ENCODE measurements around the gene SPECC1L.
A peak's percentile ranks its signal among the peaks of the same experiment; 100 is the strongest.
"Not testable (repeated sequence)": the region's sequence is repeated elsewhere in the genome, so short reads cannot be mapped to it uniquely, and the experiment has no call there.

Gene SPECC1L

DNA sequence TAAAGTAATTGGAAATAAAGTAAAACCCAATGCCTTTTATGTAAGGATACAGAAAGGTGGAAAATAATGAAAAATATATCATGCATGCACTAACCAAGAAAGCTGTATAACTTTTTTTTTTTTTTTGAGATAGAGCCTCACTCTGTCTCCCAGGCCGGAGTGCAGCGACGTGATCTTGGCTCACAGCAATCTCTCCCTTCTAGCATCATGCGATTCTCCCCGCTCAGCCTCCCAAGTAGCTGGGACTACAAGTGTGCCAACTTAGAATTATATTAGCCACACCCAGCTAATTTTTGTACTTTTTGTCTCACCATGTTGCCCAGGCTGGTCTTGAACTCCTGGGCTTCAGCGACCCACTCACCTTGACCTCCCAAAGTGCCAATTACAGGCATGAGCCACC, 30.2 kb upstream of the SPECC1L start:
- H3K4me3 ChIP-seq (ENCODE audit: low read length), result no peak overlapping the region
- no peak for DNase-seq (ENCODE audit: low read depth)
- TF ChIP-seq, protein P1, sequence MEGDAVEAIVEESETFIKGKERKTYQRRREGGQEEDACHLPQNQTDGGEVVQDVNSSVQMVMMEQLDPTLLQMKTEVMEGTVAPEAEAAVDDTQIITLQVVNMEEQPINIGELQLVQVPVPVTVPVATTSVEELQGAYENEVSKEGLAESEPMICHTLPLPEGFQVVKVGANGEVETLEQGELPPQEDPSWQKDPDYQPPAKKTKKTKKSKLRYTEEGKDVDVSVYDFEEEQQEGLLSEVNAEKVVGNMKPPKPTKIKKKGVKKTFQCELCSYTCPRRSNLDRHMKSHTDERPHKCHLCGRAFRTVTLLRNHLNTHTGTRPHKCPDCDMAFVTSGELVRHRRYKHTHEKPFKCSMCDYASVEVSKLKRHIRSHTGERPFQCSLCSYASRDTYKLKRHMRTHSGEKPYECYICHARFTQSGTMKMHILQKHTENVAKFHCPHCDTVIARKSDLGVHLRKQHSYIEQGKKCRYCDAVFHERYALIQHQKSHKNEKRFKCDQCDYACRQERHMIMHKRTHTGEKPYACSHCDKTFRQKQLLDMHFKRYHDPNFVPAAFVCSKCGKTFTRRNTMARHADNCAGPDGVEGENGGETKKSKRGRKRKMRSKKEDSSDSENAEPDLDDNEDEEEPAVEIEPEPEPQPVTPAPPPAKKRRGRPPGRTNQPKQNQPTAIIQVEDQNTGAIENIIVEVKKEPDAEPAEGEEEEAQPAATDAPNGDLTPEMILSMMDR (IDR thresholded peaks at IDR 0.05; ENCODE audit: insufficient read depth, low read depth, low read length, missing control alignments), result no peak

DNA sequence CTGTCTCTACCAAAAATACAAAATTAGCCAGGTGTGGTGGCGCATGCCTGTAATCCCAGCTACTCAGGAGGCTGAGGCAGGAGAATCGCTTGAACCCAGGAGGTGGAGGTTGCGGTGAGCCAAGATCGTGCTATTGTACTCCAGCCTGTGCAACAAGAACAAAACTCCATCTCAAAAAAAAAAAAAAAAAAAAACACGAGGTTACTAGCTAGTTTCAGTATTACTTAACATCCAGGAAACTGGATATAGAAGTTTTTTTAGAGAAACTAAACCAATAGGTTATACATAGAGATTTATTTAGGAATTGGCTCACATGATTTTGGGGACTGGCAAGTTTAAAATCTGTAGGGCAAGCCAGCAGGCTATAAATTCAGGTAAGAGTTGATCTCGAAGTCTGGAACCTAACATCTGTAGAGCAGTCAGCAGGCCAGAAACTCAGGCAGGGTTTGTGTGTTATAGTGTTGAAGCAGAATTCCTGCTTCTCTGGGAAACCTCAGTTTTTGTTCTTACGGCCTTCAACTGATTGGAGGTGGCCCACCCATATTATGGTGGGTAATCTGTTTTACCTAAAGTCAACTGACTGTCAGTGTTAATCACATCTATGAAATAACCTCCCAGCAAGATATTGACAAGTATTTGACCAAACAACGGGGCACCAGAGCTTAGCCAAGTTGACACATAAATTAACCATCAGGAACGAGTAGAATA, 29.5 kb upstream of the SPECC1L start:
- H3K4me3 ChIP-seq (ENCODE audit: low read length); DNase-seq (ENCODE audit: low read depth): not testable (repeated sequence)

DNA sequence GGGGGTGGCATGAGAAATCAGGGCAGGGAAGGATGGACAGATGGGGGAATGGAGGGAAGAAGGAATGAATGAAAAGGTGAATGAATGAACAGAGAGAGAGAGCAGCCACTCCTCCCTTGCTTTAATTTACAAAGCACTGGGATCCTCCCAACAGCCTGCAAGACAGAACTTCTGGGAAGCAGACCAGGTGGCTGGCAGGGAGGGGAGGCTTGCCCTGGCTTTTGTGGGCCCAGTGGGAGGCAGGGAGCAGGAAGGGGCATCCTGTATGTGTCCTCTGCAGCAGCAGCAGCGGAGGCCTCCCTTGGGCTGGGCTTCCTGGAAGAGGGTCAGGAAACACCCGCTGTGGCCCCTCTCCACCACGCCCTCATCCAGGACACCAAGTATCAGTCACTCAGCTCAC, 27.2 kb upstream of the SPECC1L start:
- not testable (repeated sequence) for H3K4me3 ChIP-seq (ENCODE audit: low read length); DNase-seq (ENCODE audit: low read depth)

DNA sequence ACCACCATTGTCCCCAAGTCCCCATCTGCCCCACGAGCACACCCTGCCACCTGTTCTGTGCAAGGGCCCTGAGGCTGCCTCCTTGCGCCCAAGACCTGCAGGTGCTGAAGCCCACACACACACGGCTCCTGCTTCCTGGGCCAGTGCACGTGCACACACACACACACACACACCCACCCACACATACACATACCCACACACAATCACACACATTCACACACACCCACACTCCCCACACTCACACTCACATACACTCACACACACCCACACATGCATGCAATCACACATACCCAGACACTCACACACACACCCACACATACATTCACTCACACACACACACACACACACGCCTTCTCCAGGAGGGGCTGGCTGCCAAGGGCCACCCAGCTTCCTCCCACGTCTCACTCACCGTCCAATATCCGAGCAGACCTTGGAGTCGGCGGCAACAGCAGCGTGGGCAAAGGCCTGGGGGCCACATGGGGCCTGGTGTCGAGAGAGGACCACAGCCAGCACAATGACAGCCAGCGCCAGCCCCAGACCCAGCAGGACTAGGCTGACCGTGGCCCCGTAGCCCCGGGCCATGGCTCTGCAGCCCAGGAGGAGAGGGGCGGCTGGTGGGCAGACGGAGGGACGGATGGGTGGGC, 26.4 kb upstream of the SPECC1L start:
- no peak overlapping the region for H3K4me3 ChIP-seq (ENCODE audit: low read length)
- TF ChIP-seq, protein P1 (IDR thresholded peaks at IDR 0.05; ENCODE audit: insufficient read depth, low read depth, low read length, missing control alignments), result no peak
- DNase-seq (ENCODE audit: low read depth), result no peak

DNA sequence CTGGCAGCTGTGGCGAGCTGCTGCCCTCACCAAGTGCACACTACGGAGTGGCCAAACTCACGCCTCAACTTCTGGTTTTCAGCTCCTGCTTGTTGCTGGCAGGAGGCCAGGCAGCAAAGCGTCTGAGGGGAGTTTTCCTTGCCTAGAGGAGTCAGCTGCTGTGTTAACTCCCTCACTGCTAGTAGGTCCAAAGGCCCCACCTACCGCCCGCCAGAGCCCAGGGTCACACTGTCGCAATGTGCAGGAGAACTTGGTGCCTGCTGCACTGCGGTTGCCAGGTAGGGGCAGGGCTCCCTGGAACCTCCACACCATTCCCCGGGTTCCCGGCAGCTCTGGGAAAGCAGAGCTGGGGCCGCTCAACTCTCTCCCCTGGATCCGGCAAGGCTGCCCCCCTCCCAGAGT, 25.6 kb upstream of the SPECC1L start, which contains the start of gene GGT5:
TSS of gene GGT5 (minus strand) at position 53 of the 402 bp plus-strand sequence. CDS start 357 bp downstream, outside the sequence.
- not testable (repeated sequence) for H3K4me3 ChIP-seq (ENCODE audit: low read length); DNase-seq (ENCODE audit: low read depth)

DNA sequence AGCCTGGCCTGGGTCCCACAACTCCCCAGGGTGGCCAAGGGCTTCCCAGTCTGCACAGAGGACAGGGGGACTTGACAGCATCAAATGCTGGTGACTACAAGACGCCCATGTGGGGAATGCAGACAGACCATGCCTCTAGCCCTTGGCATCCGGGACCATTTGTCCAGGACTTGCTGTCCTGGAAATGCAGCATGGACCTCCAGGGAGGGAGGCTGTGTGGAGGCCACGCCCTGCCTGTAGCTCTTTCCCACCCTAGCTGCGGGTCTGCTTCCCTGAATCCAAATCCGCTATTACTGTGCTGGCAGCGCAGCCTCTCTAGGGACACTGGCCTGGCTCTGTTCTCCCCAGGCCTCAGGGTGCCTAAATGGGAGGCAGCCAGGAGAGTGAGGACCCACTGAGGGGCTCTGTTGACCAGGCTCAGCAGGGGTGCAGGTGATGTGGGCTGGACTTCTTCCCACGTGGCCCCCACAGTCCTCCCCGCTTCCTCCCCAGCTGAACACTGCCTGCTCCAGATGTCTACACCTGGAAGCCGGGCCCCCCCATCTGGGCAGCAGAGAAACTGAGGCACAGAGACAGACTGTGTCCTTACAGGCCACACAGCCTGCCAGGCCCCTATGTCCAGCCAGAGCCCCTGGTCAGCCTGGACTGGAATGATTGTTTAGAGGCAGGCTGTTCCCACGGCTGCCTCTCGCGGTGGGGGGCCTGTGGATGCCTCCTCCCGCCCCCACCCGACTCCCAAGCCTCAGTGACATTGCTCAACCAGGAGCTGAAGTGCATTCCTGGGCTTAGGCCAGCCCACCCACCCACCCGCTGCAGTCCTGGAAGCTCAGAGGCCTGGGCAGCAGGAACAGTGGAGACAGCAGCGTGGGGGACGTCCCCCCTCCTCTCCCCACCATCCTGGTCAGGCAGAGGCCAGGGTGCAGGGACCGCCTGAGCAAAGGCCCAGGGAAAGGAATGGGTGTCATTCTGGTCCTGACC, 24.8 kb upstream of the SPECC1L start:
- DNase-seq (ENCODE audit: low read depth); H3K4me3 ChIP-seq (ENCODE audit: low read length): not testable (repeated sequence)

DNA sequence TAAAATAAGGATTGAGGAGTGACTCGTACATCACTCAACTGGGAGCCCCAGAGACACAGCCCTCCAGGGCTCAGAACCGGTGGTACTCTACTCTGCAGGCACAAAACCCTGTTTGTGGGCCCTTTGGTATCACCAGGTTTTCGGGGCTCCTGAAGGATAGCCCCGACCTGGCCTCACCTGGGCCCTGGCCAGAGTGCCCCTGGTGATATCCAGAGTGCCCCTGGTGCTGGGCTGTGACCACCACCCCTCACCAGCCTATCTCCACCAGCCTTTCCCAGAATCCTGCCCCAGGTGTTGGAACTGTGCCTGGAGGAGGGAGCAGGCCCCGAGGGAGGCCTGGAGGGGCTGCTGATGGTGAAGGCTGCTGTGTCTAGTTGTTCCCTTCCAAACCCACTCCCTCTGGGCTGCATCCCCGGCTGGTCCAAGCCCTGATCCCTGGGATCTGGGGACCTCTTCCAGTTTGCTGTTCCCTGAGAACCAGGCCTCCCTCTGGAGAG, 23.6 kb upstream of the SPECC1L start:
- no peak for DNase-seq (ENCODE audit: low read depth)
- H3K4me3 ChIP-seq (ENCODE audit: low read length), result no peak overlapping the region
- TF ChIP-seq, protein P1 (IDR thresholded peaks at IDR 0.05; ENCODE audit: insufficient read depth, low read depth, low read length, missing control alignments), result no peak

DNA sequence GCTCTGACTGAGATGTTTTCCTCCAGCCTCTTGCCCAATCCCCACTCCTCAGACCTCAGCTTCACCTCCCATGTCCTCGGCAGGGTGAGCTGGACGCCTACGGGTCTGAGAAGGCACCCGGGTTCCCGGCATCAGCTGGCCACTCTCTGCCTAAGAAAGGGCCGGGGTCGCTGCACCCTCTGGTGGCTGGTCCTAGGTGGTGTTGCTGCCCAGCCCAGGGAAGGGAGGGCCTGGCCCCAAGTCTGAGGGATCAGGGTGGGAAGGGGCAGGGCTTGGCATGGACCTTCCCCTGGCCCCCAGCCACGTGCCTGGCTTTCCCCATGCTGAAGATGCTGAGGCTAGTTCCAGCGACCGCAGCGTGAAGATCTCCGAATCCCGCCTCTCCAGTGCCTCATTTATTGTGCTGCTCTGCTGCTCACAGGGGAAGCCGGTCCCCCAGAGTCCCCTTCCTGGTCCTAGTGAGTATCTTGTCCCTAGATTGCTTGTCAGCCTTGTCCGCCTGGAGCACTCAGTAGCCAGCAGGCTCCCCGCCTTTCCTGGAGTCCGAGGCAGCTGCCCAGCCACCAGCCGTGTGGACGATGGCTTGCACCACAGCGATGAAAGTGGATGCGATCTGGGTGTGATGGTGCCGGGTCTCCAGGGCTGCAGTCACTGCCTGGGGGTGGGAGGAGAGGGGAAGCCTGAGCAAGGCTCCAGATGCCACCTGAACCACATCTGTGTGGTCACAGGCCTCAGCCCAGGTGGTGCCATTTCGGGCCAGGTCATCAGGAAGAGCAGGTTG, 22.9 kb upstream of the SPECC1L start:
- DNase-seq (ENCODE audit: low read depth), result peak; percentile 70
- no peak overlapping the region for H3K4me3 ChIP-seq (ENCODE audit: low read length)
- TF ChIP-seq, protein P1 (IDR thresholded peaks at IDR 0.05; ENCODE audit: insufficient read depth, low read depth, low read length, missing control alignments), result peak; percentile 75

DNA sequence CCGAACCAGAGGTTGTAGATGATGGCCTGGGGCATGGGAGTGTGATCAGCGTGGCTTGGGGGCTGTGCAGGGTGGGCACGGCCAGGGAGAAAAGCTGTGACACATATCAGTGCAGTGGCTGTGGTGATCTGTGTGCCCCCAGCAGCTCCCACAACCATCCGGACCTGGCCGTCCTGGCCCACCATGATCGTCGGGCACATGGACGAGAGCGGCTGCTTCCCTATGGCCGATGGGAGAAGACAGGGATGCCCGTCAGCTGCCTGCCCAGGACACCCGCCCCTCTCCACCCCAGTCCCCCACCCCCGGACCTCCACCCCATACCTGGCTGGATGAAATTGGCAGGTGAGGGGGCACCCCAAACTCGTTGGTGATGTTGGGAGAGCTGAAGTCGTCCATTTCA, 22.0 kb upstream of the SPECC1L start:
- not testable (repeated sequence) for DNase-seq (ENCODE audit: low read depth); H3K4me3 ChIP-seq (ENCODE audit: low read length)

DNA sequence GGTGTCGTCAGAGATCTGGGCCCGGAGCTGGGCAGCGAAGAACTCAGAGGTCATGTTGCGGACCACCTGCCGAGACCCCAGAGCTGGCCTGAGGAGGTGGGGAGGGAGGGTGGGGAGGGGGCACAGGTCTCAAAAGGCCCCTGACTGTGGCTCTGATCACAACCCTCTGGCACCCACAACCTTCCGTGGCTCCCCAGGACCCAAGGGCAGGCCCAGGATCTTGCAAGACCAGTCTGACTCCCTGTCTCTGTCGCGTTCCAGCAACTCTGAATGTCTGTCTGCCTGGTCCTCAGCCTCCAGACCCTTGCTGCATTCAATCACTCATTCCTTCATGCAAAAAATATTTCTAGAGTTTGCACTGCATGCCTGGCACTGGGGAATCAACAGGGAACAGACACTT, 21.2 kb upstream of the SPECC1L start:
- H3K4me3 ChIP-seq (ENCODE audit: low read length); DNase-seq (ENCODE audit: low read depth): not testable (repeated sequence)

DNA sequence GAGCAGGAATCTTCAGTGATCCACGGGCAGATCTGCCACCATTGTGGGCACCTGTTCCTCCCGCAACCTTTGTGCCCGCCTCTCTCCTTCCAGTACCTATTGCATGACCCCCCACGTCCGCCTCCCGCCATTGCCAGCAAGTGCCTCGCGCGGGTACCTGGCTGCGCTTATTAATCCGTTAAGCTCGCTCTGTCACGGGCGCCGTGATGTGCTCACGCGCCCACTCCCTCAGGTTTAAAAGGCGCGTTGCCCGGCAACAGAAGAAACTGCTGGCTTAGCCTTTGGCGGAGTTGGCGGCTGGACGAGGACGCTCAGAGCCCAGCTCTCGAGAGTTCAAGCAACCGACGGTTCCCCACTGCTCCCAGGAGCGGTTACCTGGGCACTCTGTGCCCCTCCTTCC, 19.3 kb upstream of the SPECC1L start:
- DNase-seq (ENCODE audit: low read depth); H3K4me3 ChIP-seq (ENCODE audit: low read length): not testable (repeated sequence)

DNA sequence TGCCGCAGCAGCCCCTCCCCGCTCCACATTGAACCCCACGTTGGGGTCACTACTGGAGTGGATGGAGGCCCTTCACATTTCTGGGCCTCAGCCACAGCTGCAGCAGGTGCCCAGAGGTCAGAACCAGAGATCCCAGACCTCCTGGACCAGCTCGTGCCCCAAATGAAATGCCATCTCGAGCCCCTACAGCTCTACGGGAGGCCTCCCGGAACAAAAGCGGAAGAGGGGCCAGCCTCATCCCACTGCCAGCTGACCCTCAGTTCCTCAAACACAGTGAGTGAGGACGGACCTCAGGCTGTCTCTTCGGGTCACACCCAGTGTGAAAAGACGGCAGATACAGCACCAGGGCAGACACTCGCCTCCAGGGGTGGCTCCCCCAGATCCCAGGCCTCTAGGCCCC, 17.5 kb upstream of the SPECC1L start:
- not testable (repeated sequence) for H3K4me3 ChIP-seq (ENCODE audit: low read length); DNase-seq (ENCODE audit: low read depth)

DNA sequence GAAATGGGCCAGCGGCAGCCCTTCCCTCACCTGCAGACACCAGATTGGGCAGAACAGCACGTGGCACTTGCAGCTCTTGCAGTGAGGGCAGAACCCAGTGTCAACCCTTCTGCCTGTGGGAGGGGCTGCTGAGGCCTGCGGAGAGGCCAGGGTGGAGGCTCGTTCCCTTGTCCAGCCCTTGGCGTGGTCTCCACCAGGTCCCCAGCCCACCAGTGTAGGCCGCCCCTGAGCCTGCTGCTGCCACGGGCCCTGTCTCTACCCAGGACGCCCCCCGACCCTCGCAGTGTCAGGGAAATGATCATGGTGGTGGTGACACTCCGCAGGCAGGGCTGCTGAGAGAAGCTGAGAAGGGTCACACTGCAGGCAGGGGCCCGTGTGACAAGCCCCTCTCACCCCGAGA, 14.5 kb upstream of the SPECC1L start:
- H3K4me3 ChIP-seq (ENCODE audit: low read length); DNase-seq (ENCODE audit: low read depth): not testable (repeated sequence)
